Sigmoid colon (tissue), 4 donors: ENCODE data around the gene PARP3.

Experiments used
- EP300 ChIP-seq, 4 donors: sonication (generic); formaldehyde crosslinking; IDR thresholded peaks; one replicate each; pipeline ENCODE4 v1.6.1; 2017; ENCODE audit warnings: antibody characterized with exemption in 4 of 4
- TF ChIP-seq, protein P1 (sequence below), 4 experiments: fragments of 450-650 bp in 3 of 4; fragments of 200-600 bp in 1 of 4; IDR thresholded peaks; one replicate each; pipeline ENCODE4 v1.5.1; 2016 to 2019; ENCODE audit warnings: antibody characterized with exemption in 4 of 4, mild to moderate bottlenecking in 3 of 4, moderate library complexity in 2 of 4

DNA sequence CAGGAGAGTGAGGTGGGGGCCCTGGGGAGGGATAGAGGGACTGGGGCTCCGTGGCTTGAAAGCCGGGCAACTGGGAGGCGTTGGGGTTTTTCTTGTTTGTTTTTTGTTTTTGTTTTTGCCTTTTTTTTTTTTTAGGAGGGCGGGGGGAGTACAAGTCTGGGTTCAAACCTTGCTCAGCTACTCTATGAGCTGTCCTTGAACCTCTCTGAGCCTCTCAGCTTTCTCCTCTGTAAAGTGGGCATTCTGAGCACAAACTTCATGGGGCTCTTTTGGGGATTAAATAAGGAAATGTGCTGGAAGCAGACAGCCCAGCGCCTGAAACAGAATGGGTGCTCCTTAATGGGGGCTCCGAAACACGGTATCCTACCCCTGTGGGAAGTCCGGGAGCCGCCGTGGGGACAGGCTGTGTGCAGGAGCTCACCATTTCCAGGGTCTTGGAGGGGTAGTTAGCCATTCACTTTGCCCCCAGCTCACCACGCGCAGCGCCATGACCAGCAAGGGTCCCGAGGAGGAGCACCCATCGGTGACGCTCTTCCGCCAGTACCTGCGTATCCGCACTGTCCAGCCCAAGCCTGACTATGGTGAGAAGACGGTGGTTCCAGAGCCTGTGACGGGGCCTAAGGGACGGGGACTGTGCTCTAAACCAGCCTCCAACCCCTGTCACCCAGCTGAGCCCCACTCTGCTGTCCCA, 41.6 kb downstream of the PARP3 start:
- TF ChIP-seq EP300 (IDR thresholded peaks at IDR 0.05): no peak
- TF ChIP-seq, protein P1, sequence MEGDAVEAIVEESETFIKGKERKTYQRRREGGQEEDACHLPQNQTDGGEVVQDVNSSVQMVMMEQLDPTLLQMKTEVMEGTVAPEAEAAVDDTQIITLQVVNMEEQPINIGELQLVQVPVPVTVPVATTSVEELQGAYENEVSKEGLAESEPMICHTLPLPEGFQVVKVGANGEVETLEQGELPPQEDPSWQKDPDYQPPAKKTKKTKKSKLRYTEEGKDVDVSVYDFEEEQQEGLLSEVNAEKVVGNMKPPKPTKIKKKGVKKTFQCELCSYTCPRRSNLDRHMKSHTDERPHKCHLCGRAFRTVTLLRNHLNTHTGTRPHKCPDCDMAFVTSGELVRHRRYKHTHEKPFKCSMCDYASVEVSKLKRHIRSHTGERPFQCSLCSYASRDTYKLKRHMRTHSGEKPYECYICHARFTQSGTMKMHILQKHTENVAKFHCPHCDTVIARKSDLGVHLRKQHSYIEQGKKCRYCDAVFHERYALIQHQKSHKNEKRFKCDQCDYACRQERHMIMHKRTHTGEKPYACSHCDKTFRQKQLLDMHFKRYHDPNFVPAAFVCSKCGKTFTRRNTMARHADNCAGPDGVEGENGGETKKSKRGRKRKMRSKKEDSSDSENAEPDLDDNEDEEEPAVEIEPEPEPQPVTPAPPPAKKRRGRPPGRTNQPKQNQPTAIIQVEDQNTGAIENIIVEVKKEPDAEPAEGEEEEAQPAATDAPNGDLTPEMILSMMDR (IDR thresholded peaks at IDR 0.05): no peak
